PC-3 (cell line): ENCODE data around the gene LPXN.

Experiments used
- EZH2 ChIP-seq: fragments of 300-600 bp; sonication (generic); IDR thresholded peaks from one replicate; pipeline ENCODE4 v1.6.1; 2017; ENCODE audit warnings: antibody characterized with exemption, mild to moderate bottlenecking, low read length; ENCODE audit not compliant: unreplicated experiment
- TF ChIP-seq, protein P1 (sequence below): fragments of 300-600 bp; sonication (generic); conservative IDR thresholded peaks from 2 replicates; pipeline ENCODE4 v1.5.1; 2017; ENCODE audit warnings: antibody characterized with exemption, low read depth, mild to moderate bottlenecking, low read length

DNA sequence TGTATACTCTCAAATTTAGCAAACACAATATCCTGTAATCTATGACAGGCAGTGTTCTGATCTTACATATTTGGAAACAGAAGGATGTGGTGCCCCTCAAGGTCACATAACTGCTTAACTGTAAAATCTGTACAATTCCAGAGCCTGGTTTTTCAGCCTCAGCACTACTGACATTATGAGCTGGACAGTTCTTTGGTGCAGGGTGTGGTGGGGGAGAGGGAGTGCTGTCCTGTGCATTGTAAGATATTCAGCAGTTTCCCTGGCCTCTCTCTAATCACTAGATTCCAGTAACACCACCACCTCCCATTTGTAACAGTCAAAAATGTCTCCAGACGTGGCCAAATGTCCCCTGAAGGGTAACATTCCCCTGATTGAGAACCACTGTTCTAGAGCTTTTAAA, 65.9 kb downstream of the LPXN start:
- TF ChIP-seq, protein P1, sequence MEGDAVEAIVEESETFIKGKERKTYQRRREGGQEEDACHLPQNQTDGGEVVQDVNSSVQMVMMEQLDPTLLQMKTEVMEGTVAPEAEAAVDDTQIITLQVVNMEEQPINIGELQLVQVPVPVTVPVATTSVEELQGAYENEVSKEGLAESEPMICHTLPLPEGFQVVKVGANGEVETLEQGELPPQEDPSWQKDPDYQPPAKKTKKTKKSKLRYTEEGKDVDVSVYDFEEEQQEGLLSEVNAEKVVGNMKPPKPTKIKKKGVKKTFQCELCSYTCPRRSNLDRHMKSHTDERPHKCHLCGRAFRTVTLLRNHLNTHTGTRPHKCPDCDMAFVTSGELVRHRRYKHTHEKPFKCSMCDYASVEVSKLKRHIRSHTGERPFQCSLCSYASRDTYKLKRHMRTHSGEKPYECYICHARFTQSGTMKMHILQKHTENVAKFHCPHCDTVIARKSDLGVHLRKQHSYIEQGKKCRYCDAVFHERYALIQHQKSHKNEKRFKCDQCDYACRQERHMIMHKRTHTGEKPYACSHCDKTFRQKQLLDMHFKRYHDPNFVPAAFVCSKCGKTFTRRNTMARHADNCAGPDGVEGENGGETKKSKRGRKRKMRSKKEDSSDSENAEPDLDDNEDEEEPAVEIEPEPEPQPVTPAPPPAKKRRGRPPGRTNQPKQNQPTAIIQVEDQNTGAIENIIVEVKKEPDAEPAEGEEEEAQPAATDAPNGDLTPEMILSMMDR, result no peak
- TF ChIP-seq EZH2, result no peak
